CD14-positive monocyte (primary cell): Measurements from ENCODE around the gene CADM1. TPM values are rescaled to one million over a fixed set of nuclear protein-coding genes. Genes with fewer than 3 reads are reported as not detected.

Source experiments
- DNase-seq, 3 donors: peaks; one replicate each; pipeline ENCODE4 v3.0.0-alpha.2; 2011 to 2022
- H2AFZ ChIP-seq: 2 replicates; pipeline ENCODE4 v1.6.0; 2012; ENCODE audit warnings: mild to moderate bottlenecking, low read depth, low read length, inconsistent platforms; ENCODE audit not compliant: insufficient read depth, poor library complexity, severe bottlenecking
- H3K27ac ChIP-seq, 2 donors: 1 replicate in 1 of 2; 2 replicates in 1 of 2; pipeline ENCODE4 v1.5.1; 2012 to 2013; ENCODE audit warnings: low read length in 2 of 2, control low read depth in 1 of 2, inconsistent platforms in 1 of 2, low read depth in 1 of 2, mild to moderate bottlenecking in 1 of 2
- H3K27me3 ChIP-seq, 2 donors: one replicate each; pipeline versions ENCODE4 v1.6.0 to v1.6.1; 2011 to 2013; ENCODE audit warnings: low read length in 2 of 2; ENCODE audit not compliant: control insufficient read depth in 2 of 2, insufficient read depth in 2 of 2
- H3K36me3 ChIP-seq, 2 donors: replicated peaks in 1 of 2; 1 replicate in 1 of 2; 2 replicates in 1 of 2; pipeline versions ENCODE4 v1.5.1 to v1.6.1; 2012 to 2013; ENCODE audit warnings: low read length in 2 of 2, control low read depth in 1 of 2, inconsistent platforms in 1 of 2, mild to moderate bottlenecking in 1 of 2; ENCODE audit not compliant: insufficient read depth in 2 of 2, control insufficient read depth in 1 of 2
- H3K4me1 ChIP-seq, 2 donors: 1 replicate in 1 of 2; 2 replicates in 1 of 2; pipeline versions ENCODE4 v1.5.1 to v1.6.1; 2012 to 2013; ENCODE audit warnings: low read length in 2 of 2, control low read depth in 1 of 2, inconsistent platforms in 1 of 2, mild to moderate bottlenecking in 1 of 2, moderate library complexity in 1 of 2; ENCODE audit not compliant: insufficient read depth in 2 of 2, control insufficient read depth in 1 of 2
- H3K4me2 ChIP-seq: replicated peaks from 2 replicates; pipeline ENCODE3; 2012; ENCODE audit warnings: low read length, moderate library complexity, mild to moderate bottlenecking; ENCODE audit not compliant: poor library complexity, severe bottlenecking; ENCODE audit errors: extremely low read depth
- H3K4me3 ChIP-seq, 3 experiments: fragments of 200-600 bp in 1 of 3; sonication (generic) in 1 of 3; replicated peaks in 1 of 3; 1 replicate in 2 of 3; 2 replicates in 1 of 3; pipeline ENCODE4 v1.5.1; 2011 to 2013; ENCODE audit warnings: low read length in 3 of 3, mild to moderate bottlenecking in 3 of 3, control low read depth in 2 of 3, low read depth in 2 of 3, inconsistent platforms in 1 of 3, moderate library complexity in 1 of 3
- H3K79me2 ChIP-seq: 2 replicates; pipeline ENCODE4 v1.6.0; 2012; ENCODE audit warnings: mild to moderate bottlenecking, control low read depth, inconsistent platforms, low read length, moderate library complexity; ENCODE audit not compliant: insufficient read depth
- H3K9ac ChIP-seq: 2 replicates; pipeline ENCODE4 v1.6.0; 2017; ENCODE audit warnings: low read length, mild to moderate bottlenecking; ENCODE audit not compliant: insufficient read depth, poor library complexity, severe bottlenecking
- H3K9me3 ChIP-seq, 2 donors: replicated peaks in 1 of 2; 1 replicate in 1 of 2; 2 replicates in 1 of 2; pipeline versions ENCODE4 v1.5.1 to v1.6.1; 2012 to 2013; ENCODE audit warnings: low read length in 2 of 2, control low read depth in 1 of 2; ENCODE audit not compliant: control insufficient read depth in 1 of 2, insufficient read depth in 1 of 2
- H4K20me1 ChIP-seq: 2 replicates; pipeline ENCODE4 v1.6.0; 2012; ENCODE audit warnings: mild to moderate bottlenecking, low read length, control low read depth, moderate library complexity; ENCODE audit not compliant: insufficient read depth
- H3K27ac Mint-ChIP-seq, 7 donors: one replicate each; pipeline ENCODE4 v1.8.0; 2020; ENCODE audit warnings: mild to moderate bottlenecking in 7 of 7, mixed read lengths in 7 of 7, moderate library complexity in 6 of 7, inconsistent platforms in 2 of 7
- H3K27me3 Mint-ChIP-seq, 3 donors: one replicate each; pipeline ENCODE4 v1.8.0; 2021 to 2022; ENCODE audit warnings: low read depth in 3 of 3, mild to moderate bottlenecking in 3 of 3, mixed read lengths in 3 of 3, moderate library complexity in 3 of 3, inconsistent platforms in 1 of 3
- H3K36me3 Mint-ChIP-seq, 2 donors: one replicate each; pipeline ENCODE4 v1.8.0; 2020; ENCODE audit warnings: mixed read lengths in 2 of 2, inconsistent platforms in 1 of 2, mild to moderate bottlenecking in 1 of 2
- H3K4me1 Mint-ChIP-seq: one replicate; pipeline ENCODE4 v1.8.0; 2020; ENCODE audit warnings: mild to moderate bottlenecking, mixed read lengths
- H3K4me3 Mint-ChIP-seq, 2 donors: one replicate each; pipeline ENCODE4 v1.8.0; 2020; ENCODE audit warnings: mild to moderate bottlenecking in 2 of 2, mixed read lengths in 2 of 2, moderate library complexity in 1 of 2
- H3K9me3 Mint-ChIP-seq, 7 donors: one replicate each; pipeline ENCODE4 v1.8.0; 2020 to 2022; ENCODE audit warnings: mixed read lengths in 7 of 7, mild to moderate bottlenecking in 6 of 7, moderate library complexity in 6 of 7, inconsistent platforms in 2 of 7
- WGBS: methylation state at CpG from one replicate; pipeline ENCODE4 v1.1.5; 2013; ENCODE audit warnings: missing lambda C conversion rate; ENCODE audit not compliant: insufficient coverage; 5-methylcytosine and 5-hydroxymethylcytosine counted together
- intact Hi-C, 2 donors: fragments of 100-400 bp; cut with micrococcal nuclease; formaldehyde crosslinking; loops; one replicate each; pipeline versions ENCODE4 v1.15.0 to v1.15.1; 2023
- polyA plus RNA-seq, 3 donors: library from polyadenylated mRNA; depleted of rRNA in 1 of 3; unstranded in 2 of 3; stranded (reverse) in 1 of 3; fragments of 300-500 nt in 2 of 3; fragments of >200 nt in 1 of 3; fragmentation: Illumina TruSeq in 2 of 3; gene quantifications; 1 replicate in 2 of 3; 2 replicates in 1 of 3; pipeline ENCODE4 v1.2.3, GENCODE V29; 2012 to 2021
- TF ChIP-seq, protein P1 (sequence below): fragments of 200-600 bp; IDR thresholded peaks from one replicate; pipeline ENCODE4 v1.8.0; 2022; ENCODE audit warnings: antibody characterized with exemption, mild to moderate bottlenecking

Gene CADM1
- polyA plus RNA-seq, 3 donors, result not detected

DNA sequence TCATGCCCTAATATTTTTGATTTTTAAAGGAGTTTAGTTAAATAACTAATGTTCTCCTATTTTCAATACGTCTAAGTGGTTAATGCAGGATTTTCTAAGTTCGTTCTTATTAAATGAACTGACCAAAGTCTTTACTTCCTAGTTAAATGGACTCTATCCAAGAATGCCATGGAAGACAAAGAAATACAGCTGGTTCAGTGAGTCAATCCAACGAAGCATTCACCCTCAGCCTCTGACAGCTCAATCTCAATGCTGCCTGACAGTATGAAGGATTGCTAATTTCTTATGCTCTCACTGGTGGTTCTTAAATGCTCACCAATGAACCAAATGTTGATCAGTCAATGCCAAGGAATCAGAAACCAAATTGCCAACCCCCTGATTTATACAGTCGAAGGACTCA lies 219.4 kb downstream of the CADM1 start:
- H3K27me3 Mint-ChIP-seq, result peaks cover 0 to 2% (median 0%) of the 10 kb centered on the region in 3 donors
- H3K4me2 ChIP-seq, result no peak overlapping the region
- H3K4me3 ChIP-seq, result no peak overlapping the region
- H3K4me1 ChIP-seq, result no peaks in the 10 kb centered on the region
- WGBS, result no CpG with 5 or more reads among the region's 4 CpGs
- H3K4me1 Mint-ChIP-seq, result no peaks in the 10 kb centered on the region
- H3K27ac ChIP-seq, result no peak overlapping the region
- H3K27me3 ChIP-seq, result no peaks in the 10 kb centered on the region
- no peak overlapping the region for H3K9ac ChIP-seq
- H3K36me3 ChIP-seq, result no peaks in the 10 kb centered on the region
- H3K79me2 ChIP-seq, result no peaks in the 10 kb centered on the region
- H2AFZ ChIP-seq, result no peak overlapping the region
- DNase-seq, result no peak
- no peak overlapping the region for H3K4me3 Mint-ChIP-seq
- no peaks in the 10 kb centered on the region for H4K20me1 ChIP-seq
- TF ChIP-seq, protein P1, sequence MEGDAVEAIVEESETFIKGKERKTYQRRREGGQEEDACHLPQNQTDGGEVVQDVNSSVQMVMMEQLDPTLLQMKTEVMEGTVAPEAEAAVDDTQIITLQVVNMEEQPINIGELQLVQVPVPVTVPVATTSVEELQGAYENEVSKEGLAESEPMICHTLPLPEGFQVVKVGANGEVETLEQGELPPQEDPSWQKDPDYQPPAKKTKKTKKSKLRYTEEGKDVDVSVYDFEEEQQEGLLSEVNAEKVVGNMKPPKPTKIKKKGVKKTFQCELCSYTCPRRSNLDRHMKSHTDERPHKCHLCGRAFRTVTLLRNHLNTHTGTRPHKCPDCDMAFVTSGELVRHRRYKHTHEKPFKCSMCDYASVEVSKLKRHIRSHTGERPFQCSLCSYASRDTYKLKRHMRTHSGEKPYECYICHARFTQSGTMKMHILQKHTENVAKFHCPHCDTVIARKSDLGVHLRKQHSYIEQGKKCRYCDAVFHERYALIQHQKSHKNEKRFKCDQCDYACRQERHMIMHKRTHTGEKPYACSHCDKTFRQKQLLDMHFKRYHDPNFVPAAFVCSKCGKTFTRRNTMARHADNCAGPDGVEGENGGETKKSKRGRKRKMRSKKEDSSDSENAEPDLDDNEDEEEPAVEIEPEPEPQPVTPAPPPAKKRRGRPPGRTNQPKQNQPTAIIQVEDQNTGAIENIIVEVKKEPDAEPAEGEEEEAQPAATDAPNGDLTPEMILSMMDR, result no peak
- no peaks in the 10 kb centered on the region for H3K36me3 Mint-ChIP-seq
- intact Hi-C loops, result no loop called here
- H3K9me3 Mint-ChIP-seq, result peaks cover 0 to 3% (median 0%) of the 10 kb centered on the region in 7 donors
- no peaks in the 10 kb centered on the region for H3K9me3 ChIP-seq
- no peak overlapping the region for H3K27ac Mint-ChIP-seq

DNA sequence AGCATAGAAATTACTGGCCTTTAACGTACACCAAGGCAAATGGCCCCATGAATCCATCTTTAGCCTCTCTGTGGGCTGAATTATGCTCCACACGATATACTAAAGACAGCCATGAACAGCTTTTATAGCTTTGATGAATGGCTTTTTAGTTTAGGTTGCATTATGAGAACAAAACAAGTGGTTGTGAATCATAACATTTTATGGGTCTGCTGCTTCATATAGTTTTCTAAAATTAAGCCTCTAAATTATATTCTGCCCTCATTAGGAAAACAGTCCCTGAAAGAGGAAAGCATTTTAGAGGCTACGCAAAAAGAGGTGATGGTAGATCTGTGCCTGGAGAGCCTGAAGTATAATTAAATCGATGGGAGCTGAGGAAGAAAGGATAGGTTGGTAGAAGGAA lies 221.3 kb downstream of the CADM1 start:
- Mint-ChIP-seq H3K4me3 (no peak overlapping the region), H3K9me3 (peaks cover 0 to 1% (median 0%) of the 10 kb centered on the region in 7 donors), H3K27me3 (peaks cover 0 to 2% (median 0%) of the 10 kb centered on the region in 3 donors), H3K36me3 (no peaks in the 10 kb centered on the region), H3K4me1 (no peaks in the 10 kb centered on the region), H3K27ac (no peak overlapping the region)
- H3K36me3 ChIP-seq, result no peaks in the 10 kb centered on the region
- WGBS, result 92% methylated on average over 2 of the region's 4 CpGs
- TF ChIP-seq, protein P1, result no peak
- no peak for DNase-seq
- H3K9ac ChIP-seq, result no peak overlapping the region
- no peak overlapping the region for H3K4me2 ChIP-seq
- H2AFZ ChIP-seq, result no peak overlapping the region
- no peak overlapping the region for H3K4me3 ChIP-seq
- H3K9me3 ChIP-seq, result no peaks in the 10 kb centered on the region
- no peaks in the 10 kb centered on the region for H3K4me1 ChIP-seq
- H4K20me1 ChIP-seq, result no peaks in the 10 kb centered on the region
- no peaks in the 10 kb centered on the region for H3K27me3 ChIP-seq
- no peaks in the 10 kb centered on the region for H3K79me2 ChIP-seq
- intact Hi-C loops, result no loop called here
- no peak overlapping the region for H3K27ac ChIP-seq
